ENCODE results near the gene LPO. TPM values are rescaled to one million over a fixed set of nuclear protein-coding genes. Genes with fewer than 3 reads are reported as not detected.

LPO gene
- total RNA-seq, 1 donor from 2014 or later = 0.27 TPM

DNA sequence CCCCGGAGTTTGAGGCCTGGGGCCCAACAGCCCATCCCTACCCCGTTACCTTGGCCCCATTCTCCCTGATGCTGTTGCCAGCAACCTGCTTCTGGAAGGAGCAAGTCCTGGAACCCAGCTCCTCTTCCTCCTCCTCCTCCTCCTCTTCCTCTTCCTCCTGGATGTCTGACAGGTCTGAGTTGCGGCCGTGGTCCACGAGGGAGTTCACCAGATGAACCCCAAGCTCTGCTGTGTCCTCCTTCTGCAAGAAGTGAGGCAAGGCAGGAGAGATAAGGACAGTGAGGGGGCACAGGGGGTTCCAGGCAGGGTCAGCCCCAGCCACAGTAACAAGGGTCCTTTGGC is 71.5 kb downstream of the LPO start:
- H3K9me3 Mint-ChIP-seq = no peaks in the 10 kb centered on the region
- peaks cover 12% of the 10 kb centered on the region for H3K36me3 Mint-ChIP-seq
- TF ChIP-seq, protein P1, sequence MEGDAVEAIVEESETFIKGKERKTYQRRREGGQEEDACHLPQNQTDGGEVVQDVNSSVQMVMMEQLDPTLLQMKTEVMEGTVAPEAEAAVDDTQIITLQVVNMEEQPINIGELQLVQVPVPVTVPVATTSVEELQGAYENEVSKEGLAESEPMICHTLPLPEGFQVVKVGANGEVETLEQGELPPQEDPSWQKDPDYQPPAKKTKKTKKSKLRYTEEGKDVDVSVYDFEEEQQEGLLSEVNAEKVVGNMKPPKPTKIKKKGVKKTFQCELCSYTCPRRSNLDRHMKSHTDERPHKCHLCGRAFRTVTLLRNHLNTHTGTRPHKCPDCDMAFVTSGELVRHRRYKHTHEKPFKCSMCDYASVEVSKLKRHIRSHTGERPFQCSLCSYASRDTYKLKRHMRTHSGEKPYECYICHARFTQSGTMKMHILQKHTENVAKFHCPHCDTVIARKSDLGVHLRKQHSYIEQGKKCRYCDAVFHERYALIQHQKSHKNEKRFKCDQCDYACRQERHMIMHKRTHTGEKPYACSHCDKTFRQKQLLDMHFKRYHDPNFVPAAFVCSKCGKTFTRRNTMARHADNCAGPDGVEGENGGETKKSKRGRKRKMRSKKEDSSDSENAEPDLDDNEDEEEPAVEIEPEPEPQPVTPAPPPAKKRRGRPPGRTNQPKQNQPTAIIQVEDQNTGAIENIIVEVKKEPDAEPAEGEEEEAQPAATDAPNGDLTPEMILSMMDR (IDR thresholded peaks at IDR 0.05; ENCODE audit: unreplicated experiment) = no peak
- H3K4me3 Mint-ChIP-seq = no peak overlapping the region
- no peaks in the 10 kb centered on the region for H3K27me3 Mint-ChIP-seq (ENCODE audit: low read depth)
- no peak overlapping the region for H3K27ac Mint-ChIP-seq
- peak in 1 of 2 experiments; percentile 29 for DNase-seq (ENCODE audit: low spot score in 2 of 2, unreplicated experiment in 2 of 2)
- H3K4me1 Mint-ChIP-seq = no peaks in the 10 kb centered on the region

DNA sequence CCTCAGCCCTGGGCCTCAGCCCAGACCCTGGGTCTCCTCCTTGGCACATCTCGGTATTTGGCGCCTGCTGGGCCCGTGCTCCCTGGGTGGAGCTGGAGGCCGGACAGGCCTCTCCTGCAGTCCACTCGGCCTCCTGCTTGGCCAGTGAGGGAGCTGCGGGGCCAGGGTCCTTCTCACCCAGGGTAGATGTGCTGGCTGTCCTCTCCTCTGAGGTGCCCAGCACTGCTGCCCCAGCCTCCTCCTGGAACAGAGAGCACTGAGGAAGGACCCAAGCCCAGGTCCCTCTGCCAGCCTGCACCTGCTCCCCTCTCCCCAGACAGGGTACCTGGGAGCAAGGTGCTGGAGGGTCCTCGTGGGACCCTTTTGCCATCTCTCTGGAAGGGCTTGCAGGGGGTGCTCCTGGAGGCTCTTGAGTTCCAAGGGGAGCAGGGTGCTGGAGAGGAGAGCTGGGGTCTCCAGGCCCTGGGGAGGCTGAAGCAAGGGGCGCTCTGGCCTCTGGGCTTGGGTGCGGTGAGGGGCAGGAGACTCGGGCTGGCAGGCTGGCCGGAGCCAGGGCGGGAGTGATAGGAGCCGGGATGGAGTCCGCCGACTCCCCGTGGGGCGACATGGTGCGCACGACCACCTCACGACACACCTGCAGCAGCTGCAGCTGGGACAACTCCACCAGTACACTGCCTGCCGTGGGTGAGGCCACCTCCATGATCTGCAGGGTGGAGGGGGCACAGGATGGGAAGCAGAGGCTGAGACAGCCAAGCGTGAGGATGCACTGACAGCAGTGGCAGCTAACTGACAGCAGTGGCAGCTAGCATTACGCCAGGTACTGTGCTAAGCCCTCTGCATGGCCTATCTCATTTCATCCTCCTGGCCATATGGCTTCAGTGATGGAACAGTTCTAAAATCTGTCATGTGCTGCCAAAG is 72.4 kb downstream of the LPO start:
- Mint-ChIP-seq H3K27me3 (ENCODE audit: low read depth) (no peaks in the 10 kb centered on the region), H3K4me1 (no peaks in the 10 kb centered on the region), H3K36me3 (peaks cover 15% of the 10 kb centered on the region), H3K4me3 (no peak overlapping the region), H3K9me3 (no peaks in the 10 kb centered on the region), H3K27ac (no peak overlapping the region)
- DNase-seq (ENCODE audit: low spot score in 2 of 2, unreplicated experiment in 2 of 2) = peak in 1 of 2 experiments; percentile 33
- TF ChIP-seq, protein P1 (IDR thresholded peaks at IDR 0.05; ENCODE audit: unreplicated experiment) = no peak

DNA sequence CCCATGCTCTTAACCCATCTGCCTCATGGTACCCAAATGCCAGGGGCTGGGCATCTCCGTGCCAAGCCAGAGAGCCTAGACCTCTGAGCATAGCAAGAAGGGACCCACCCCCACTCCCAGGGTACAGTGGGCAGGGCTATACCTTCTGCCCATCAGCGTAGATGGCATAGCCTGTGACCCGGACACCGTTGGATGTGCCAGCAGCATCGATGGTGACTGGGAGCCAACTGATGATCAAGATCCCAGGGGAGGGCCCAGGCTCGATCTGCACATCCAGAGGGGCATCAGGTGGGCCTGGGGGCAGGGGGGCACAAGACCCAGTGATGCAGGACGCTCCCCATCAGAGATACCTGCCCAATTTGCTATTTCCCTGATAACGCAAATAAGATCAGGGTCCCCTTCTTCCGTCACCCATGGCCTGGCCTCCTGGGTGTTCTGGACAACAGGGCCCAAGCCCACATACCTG is 73.1 kb downstream of the LPO start:
- TF ChIP-seq, protein P1 (IDR thresholded peaks at IDR 0.05; ENCODE audit: unreplicated experiment) = no peak
- Mint-ChIP-seq H3K9me3 (no peaks in the 10 kb centered on the region), H3K27ac (no peak overlapping the region), H3K27me3 (ENCODE audit: low read depth) (no peaks in the 10 kb centered on the region), H3K4me1 (no peaks in the 10 kb centered on the region), H3K4me3 (no peak overlapping the region), H3K36me3 (peaks cover 15% of the 10 kb centered on the region)
- peak; percentile 5 to 31 for DNase-seq (ENCODE audit: low spot score in 2 of 2, unreplicated experiment in 2 of 2)

DNA sequence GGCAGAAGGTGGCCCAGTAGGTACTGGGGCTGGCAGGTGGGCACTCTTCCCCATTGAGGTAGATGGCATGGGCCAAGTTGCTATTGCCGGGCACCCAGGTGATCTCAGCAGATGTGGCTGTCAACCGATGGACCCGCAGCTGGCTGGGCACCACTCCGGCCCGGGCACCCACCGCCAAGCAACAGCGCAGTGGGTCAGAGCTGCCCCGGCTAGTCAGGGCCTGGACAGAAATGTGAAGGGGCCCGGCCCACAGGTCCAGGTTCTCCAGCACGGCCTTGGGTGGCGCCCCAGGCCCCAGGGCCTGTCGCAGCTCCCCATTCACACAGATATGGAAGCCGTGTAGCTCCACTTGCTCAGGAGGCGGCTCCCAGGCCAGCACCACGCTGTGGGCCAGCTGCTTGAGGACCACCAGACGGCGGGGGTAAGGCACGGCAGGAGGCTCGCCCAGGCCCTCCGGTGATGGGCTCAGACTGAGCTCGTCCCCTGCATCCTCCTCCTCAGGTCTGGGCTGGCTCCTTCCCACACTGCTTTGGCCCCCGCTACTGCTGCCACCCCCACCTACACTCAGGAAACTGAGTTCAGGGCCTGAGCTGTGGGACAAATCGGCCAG is 73.7 kb downstream of the LPO start:
- Mint-ChIP-seq H3K4me3 (no peak overlapping the region), H3K4me1 (no peaks in the 10 kb centered on the region), H3K9me3 (no peaks in the 10 kb centered on the region), H3K36me3 (peaks cover 15% of the 10 kb centered on the region), H3K27me3 (ENCODE audit: low read depth) (no peaks in the 10 kb centered on the region), H3K27ac (no peak overlapping the region)
- TF ChIP-seq, protein P1 (IDR thresholded peaks at IDR 0.05; ENCODE audit: unreplicated experiment) = no peak
- peak; percentile 16 to 29 for DNase-seq (ENCODE audit: low spot score in 2 of 2, unreplicated experiment in 2 of 2)

DNA sequence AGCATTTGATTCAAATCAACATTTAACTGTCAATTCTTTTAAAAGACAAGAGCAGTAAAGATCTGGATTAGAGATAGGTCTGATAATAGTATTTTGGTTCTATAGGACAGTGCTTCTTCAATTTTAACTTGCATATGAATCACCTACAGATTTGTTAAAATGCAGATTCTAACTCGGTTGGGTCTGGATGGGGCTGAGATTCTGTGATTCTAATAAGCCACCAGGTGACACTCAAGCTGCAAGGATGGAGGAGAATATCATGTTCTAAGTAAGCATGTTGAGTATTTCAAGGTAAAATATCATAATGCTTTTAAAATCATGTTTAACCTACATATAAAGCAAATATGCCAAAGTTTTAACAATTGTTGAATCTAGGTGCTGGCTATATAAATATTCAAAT is 74.4 kb downstream of the LPO start:
- no peak for DNase-seq (ENCODE audit: low spot score in 2 of 2, unreplicated experiment in 2 of 2)
- no peaks in the 10 kb centered on the region for H3K4me1 Mint-ChIP-seq
- no peaks in the 10 kb centered on the region for H3K9me3 Mint-ChIP-seq
- H3K4me3 Mint-ChIP-seq = no peak overlapping the region
- TF ChIP-seq, protein P1 (IDR thresholded peaks at IDR 0.05; ENCODE audit: unreplicated experiment) = no peak
- H3K36me3 Mint-ChIP-seq = peaks cover 17% of the 10 kb centered on the region
- no peak overlapping the region for H3K27ac Mint-ChIP-seq
- no peaks in the 10 kb centered on the region for H3K27me3 Mint-ChIP-seq (ENCODE audit: low read depth)
